Stimulated activated effector memory CD8-positive, alpha-beta T cell treated with anti-CD3 and anti-CD28 coated beads, Interleukin-12 subunit alpha, Interleukin-12 subunit beta, amount 100 ng/mL, for 72 hours (primary cell): ENCODE measurements around the gene ADCY10.
"Not testable (repeated sequence)": the region's sequence is repeated elsewhere in the genome, so short reads cannot be mapped to it uniquely, and the experiment has no call there.

Experiments used
- ATAC-seq: fragments of 150-1000 bp; cut with Tn5 transposase; 2 replicates; pipeline ENCODE4 v1.10.0; 2021
- DNase-seq, 2 donors: peaks; one replicate each; pipeline ENCODE4 v3.0.0; 2021 to 2022; ENCODE audit warnings: low spot score in 2 of 2
- H3K27ac Mint-ChIP-seq: one replicate; pipeline ENCODE4 v1.8.0; 2022; ENCODE audit warnings: mild to moderate bottlenecking, mixed read lengths
- H3K36me3 Mint-ChIP-seq: one replicate; pipeline ENCODE4 v1.8.0; 2022; ENCODE audit warnings: mild to moderate bottlenecking, mixed read lengths
- H3K4me1 Mint-ChIP-seq: one replicate; pipeline ENCODE4 v1.8.0; 2022; ENCODE audit warnings: mixed read lengths
- H3K4me3 Mint-ChIP-seq: one replicate; pipeline ENCODE4 v1.8.0; 2022; ENCODE audit warnings: mild to moderate bottlenecking, mixed read lengths
- H3K9me3 Mint-ChIP-seq: one replicate; pipeline ENCODE4 v1.8.0; 2022; ENCODE audit warnings: mixed read lengths

Gene ADCY10

DNA sequence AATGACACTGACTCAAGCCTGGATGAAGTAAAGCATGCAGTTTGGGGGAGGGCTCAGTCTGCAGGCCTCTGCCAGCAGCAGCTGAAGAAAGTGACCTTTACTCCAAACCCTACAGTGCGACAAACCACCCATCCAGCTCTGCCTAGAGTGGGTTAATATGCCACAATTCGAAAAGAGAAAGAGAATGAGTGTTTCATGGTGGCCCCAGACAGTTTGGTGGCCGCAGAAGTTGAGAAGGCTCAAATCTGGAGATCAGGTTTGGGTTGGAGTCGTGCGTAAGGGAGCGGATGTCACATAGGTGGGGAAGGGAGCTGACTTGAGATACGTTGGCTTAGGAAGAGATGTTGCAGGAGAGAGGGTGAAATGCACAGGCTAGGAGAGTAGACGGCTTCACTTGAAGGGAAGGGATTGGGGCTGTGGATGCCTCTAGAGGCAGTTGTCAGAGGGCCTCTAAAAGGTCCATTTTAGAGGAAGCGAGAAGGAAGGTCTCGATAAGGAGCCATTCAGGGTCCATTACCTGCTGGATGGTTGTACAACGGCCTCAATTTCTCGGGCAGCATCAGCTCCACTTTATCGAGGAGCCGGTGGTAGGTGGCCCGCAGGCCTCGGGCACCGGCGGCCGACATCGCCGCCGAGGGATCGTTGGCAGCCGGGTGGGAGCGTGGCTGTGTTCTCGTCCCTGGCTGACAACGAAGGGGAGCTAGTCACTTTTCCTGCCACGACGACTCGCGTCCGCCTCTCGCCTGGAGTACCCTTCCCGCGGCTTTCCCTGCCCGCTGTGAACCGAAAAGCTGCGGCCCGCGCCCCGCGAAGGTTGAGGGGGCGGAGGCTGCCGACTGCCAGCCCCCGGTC is 21.5 kb upstream of the ADCY10 start:
- H3K36me3 Mint-ChIP-seq, result peaks cover 24% of the 10 kb centered on the region
- H3K27ac Mint-ChIP-seq, result peak overlapping the region; percentile 93
- DNase-seq (peak; percentile 25 to 83), ATAC-seq (peak; percentile 44)
- no peaks in the 10 kb centered on the region for H3K9me3 Mint-ChIP-seq
- peak overlapping the region; percentile 80 for H3K4me3 Mint-ChIP-seq
- H3K4me1 Mint-ChIP-seq, result peaks cover 25% of the 10 kb centered on the region

DNA sequence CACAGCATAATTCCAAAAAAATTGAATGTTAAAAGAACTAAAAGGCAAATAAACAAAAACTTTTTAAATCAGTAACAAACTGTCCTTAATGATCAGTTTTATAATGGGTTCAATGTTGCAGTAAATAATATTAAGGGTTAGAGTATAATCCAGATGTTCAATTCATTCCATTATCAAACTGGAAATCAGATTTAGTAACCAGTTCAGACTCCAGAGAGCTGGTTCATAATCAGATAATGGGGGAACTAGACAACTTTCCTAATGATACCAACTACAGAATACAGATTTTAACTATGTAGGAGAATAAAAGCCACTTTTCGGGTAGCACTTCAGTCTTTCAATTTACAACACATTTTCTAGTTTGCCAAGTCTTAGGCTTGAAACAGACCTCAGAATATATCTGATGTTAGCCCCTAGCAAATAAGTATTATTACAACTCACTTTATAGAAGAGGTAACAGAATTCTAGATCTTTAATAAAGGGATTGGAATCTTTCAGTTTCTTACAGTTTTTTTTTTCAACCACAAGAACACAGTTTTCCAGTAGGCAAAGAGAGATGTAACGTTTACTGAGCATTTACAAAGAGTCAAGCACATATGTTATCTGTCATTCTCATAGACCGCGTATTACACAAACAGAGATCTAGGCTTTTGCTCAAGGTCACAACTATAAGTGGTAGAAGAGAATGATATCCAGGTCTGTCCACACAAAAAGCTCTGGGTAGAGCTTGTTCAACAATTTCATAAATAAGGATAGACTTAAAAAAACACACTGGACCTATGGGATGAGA is 20.7 kb upstream of the ADCY10 start:
- ATAC-seq (no peak), DNase-seq (no peak)
- Mint-ChIP-seq H3K4me3 (peak overlapping the region; percentile 80), H3K36me3 (peaks cover 24% of the 10 kb centered on the region), H3K4me1 (peaks cover 25% of the 10 kb centered on the region), H3K27ac (peak overlapping the region; percentile 93), H3K9me3 (no peaks in the 10 kb centered on the region)

DNA sequence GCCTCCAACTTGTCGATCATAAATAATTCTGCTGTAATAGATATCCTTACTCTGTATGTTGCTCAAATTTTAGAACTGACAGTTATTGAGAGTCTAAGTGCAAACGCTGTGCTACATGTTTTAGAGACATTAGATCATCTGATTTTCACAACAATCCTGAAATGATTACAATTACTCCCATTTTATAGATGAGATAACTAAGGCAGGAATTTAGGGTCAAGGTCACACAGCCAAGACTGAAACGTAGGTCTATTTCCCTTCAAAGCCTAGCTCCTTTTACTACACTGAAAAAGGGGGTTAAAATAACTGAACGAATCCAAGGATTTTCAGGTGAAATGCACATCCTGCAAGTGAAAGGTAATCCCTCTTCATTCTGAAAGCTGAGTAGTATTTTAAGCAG is 19.9 kb upstream of the ADCY10 start:
- no peak for DNase-seq
- Mint-ChIP-seq H3K4me3 (peak overlapping the region; percentile 80), H3K4me1 (peaks cover 25% of the 10 kb centered on the region), H3K36me3 (peaks cover 24% of the 10 kb centered on the region), H3K9me3 (no peaks in the 10 kb centered on the region), H3K27ac (no peak overlapping the region)
- no peak for ATAC-seq

DNA sequence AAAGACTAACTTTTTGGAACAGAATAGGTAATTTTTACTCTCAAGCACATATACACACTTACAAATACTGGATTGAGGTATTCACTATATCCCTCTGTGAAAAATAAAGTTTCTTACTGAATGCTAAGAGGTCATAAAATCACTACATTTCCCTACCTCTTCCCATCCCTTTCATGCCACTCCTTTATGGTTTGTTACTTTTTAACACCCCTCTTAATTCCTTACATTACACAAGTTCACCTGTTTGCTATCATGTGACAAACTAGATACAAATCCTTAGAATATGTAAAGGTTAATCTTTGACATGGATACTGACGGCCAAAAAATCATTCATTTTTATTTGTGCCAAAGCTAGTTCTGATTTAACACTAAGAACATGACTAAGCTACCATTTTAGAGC is 15.8 kb upstream of the ADCY10 start:
- no peaks in the 10 kb centered on the region for H3K9me3 Mint-ChIP-seq
- no peaks in the 10 kb centered on the region for H3K36me3 Mint-ChIP-seq
- no peak overlapping the region for H3K27ac Mint-ChIP-seq
- ATAC-seq, result no peak
- DNase-seq, result no peak
- peaks cover 11% of the 10 kb centered on the region for H3K4me1 Mint-ChIP-seq
- H3K4me3 Mint-ChIP-seq, result no peak overlapping the region

DNA sequence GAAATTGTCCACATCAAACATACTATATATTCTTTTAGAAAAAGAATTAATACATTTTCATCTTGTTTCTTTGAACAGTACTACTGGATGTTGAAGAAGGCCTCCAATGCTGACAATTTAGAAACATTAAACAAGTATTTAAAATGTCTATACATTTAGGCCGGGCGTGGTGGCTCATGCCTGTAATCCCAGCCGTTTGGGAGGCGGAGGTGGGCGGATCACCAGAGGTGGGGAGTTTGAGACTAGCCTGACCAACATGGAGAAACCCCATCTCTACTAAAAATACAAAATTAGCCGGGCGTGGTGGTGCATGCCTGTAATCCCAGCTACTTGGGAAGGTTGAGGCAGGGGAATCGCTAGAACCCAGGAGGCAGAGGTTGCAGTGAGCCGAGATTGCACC is 15.0 kb upstream of the ADCY10 start:
- not testable (repeated sequence) for ATAC-seq, H3K4me1 Mint-ChIP-seq, H3K27ac Mint-ChIP-seq, H3K36me3 Mint-ChIP-seq, DNase-seq, H3K9me3 Mint-ChIP-seq, H3K4me3 Mint-ChIP-seq

DNA sequence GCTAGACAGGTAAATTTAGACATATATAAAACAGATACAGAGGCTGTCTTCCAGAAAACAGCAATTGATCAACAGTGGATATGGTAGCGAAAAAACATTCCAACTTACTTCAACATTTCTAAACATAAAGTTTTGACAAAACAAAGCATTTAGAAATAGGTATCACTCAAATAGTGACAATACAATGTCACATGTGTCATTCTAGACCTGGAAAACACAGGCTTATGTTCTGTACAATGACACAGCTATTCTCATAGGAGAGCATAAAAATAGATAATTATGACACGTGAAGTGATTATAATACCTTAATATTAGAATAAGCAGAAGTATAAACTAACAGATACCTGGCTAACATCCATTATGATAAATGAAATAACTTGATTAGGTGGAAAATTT is 14.5 kb upstream of the ADCY10 start:
- no peaks in the 10 kb centered on the region for H3K36me3 Mint-ChIP-seq
- ATAC-seq (no peak), DNase-seq (no peak)
- H3K4me1 Mint-ChIP-seq, result peaks cover under 1% of the 10 kb centered on the region
- no peaks in the 10 kb centered on the region for H3K9me3 Mint-ChIP-seq
- no peak overlapping the region for H3K4me3 Mint-ChIP-seq
- H3K27ac Mint-ChIP-seq, result no peak overlapping the region

DNA sequence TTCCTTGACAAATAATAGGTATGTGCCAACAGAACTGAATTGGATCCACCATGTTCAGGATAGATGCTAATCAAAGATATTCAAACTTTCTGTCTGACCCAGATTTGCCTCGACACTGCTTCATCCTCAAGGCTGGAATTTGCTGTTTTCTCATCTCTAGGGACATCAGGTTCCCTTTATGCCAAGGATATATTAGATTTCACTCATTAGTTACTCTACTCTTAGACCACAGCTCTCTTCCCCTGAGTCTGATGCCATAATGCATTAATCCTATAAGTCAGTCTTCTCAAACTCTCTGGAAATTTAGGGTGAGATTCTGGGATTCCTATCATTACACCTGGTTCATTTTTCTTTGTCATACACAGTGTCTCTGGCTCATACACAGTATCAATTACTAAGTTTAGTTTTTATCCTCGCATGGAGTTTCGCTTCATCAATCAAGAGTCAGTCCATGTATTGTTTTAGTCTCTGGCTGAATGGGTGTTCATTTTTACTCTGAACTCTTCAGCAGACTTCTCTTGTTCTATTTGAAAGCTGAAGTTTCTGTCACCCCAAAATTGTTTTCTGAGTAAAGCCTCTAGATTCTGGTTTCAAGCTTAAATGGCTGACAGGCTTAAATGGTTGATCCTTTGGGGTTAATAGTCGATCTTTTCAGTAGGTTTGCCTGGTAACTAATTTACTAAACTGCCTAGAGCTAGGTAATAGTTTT is 13.3 kb upstream of the ADCY10 start:
- Mint-ChIP-seq H3K36me3 (no peaks in the 10 kb centered on the region), H3K27ac (no peak overlapping the region), H3K9me3 (no peaks in the 10 kb centered on the region), H3K4me1 (no peaks in the 10 kb centered on the region), H3K4me3 (no peak overlapping the region)
- ATAC-seq, result no peak
- DNase-seq, result no peak

DNA sequence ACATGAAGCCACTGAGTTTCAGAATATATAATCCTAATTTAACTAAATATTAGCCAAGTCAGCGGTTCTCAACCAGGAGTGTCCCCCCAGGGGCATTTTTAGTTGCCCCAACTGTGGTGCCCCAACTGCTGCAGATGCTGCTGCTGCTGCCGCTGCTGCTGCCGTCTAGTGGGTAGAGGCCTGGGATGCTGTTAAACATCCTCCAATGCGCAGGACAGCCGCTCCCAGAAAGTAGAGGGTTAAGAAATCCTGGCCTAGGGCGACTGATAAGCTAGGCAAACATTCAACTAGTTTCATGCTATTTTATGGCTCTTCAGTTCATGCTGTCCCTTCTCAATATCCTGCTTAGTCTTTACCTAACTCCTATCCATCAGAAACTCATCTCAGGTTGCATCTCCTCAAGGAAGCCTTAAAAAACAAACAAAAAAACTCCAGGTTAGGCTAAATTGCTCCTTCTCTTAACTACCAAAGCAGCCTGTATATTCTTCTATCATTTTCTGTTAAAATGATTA is 12.6 kb upstream of the ADCY10 start:
- no peak overlapping the region for H3K4me3 Mint-ChIP-seq
- DNase-seq, result no peak
- ATAC-seq, result no peak
- H3K4me1 Mint-ChIP-seq, result no peaks in the 10 kb centered on the region
- no peaks in the 10 kb centered on the region for H3K9me3 Mint-ChIP-seq
- no peaks in the 10 kb centered on the region for H3K36me3 Mint-ChIP-seq
- no peak overlapping the region for H3K27ac Mint-ChIP-seq

DNA sequence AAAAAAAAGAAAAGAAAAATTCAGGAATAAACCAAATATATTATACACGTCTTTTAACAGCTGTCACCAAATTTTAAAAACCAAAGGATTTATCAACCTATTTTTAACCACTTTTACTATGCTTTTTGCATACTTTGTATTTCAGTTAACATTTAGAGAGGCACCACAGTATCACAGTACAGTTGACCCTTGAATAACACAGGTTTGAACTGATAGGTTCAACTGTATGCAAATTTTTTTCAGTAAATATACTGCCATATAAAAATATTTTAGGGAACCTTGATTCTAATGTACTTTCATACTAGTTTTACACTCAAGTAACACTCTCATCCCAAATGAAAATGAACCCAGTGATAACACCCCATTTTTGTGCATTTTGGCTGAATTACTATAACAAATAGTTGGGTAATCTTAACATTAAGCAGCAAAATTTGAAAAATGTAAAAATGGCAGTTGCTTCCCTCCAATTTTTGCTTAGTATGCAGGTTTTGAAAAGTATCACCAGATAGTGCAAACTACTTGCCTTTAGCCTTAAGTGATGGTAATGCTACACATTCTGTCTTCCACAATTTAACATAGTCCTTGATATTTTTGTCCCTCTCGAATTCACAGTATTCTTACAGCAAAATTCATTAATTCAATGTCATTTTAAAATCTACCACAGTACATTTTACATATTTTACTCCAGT is 10.8 kb upstream of the ADCY10 start:
- Mint-ChIP-seq H3K9me3 (no peaks in the 10 kb centered on the region), H3K4me3 (no peak overlapping the region)

DNA sequence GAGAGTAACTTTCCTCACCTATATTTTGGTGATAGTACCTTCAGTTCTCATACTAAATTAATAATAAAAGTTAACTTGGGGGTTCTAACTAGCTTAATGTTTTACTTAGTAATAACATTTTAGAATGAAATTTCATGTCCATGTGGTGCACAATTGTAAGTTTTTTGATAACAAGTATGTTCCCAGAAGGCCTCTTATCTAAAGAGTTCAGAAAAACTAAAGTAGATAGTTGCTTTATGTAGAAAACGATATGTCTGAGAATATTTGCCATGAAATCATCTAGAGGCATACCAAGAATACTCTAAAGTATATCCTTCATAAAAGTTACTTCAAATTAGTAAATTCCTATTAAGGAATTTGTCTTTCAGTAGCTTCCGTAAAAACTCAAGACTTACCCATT is 10.2 kb upstream of the ADCY10 start:
- Mint-ChIP-seq H3K4me1 (no peaks in the 10 kb centered on the region), H3K9me3 (no peaks in the 10 kb centered on the region), H3K27ac (no peak overlapping the region), H3K4me3 (no peak overlapping the region), H3K36me3 (peaks cover 3% of the 10 kb centered on the region)
- DNase-seq, result no peak
- ATAC-seq, result no peak

More for the DNA sequence above, 10.8 kb upstream of the ADCY10 start:
- ATAC-seq (no peak), DNase-seq (no peak)
- H3K36me3 Mint-ChIP-seq, result no peaks in the 10 kb centered on the region
- no peak overlapping the region for H3K27ac Mint-ChIP-seq
- no peaks in the 10 kb centered on the region for H3K4me1 Mint-ChIP-seq

DNA sequence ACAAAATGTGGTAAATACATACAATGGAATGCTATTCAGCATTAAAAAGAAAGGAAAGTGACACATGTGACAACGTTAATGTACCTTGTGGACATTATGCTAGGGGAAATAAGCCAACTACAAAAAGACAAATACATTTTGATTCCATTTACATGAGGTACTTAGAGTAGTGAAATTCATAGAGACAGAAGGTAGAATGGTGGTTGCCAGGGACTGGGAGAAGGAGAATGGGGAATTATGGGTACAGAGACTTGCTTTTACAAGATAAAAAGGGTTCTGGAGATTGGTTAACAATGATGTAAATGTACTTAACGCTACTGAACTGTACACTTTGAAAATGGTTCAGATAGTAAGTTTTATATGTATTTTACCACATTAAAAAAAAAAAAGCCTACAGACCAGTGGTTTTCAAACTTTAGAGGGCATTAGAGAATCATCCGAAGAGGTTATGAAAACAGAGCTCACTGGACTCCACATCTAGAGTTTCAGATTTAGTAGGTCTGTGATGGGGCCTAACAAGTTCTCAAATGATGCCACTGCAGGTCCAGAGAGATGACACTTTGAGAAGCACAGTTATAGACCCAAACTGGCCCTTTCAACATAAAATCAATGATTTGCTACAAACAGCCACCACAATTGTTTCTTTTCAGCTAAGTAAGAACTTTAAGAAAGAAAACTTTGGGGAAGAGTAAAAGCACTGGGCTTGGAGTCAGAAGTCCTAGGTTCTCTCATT is 9.6 kb upstream of the ADCY10 start:
- no peak for DNase-seq
- Mint-ChIP-seq H3K4me3 (no peak overlapping the region), H3K36me3 (peaks cover 6% of the 10 kb centered on the region), H3K9me3 (no peaks in the 10 kb centered on the region), H3K4me1 (no peaks in the 10 kb centered on the region), H3K27ac (no peak overlapping the region)
- ATAC-seq, result no peak

DNA sequence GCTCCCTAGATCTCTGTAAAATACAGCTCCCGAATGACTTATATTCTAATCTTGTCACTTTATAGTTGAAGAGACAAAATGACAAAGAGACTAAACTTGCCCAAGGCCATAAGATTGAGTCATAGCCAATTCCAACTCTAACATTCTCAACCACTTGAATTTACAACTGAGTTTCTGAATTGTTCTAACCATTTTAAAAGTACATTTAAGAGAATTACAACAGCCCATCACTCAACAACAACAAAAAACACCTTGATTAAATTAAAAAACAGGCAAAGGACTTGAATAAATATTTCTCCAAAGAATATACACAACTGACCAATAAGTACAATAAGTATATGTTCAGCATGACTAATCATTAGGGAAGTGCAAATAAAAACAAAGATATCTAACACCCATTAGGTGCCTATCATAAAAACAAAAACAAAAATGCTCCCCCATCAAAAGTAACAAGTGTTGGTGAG is 8.7 kb upstream of the ADCY10 start:
- H3K36me3 Mint-ChIP-seq, result peaks cover 14% of the 10 kb centered on the region
- no peak for ATAC-seq
- no peak for DNase-seq
- no peak overlapping the region for H3K4me3 Mint-ChIP-seq
- H3K9me3 Mint-ChIP-seq, result no peaks in the 10 kb centered on the region
- no peaks in the 10 kb centered on the region for H3K4me1 Mint-ChIP-seq
- no peak overlapping the region for H3K27ac Mint-ChIP-seq

DNA sequence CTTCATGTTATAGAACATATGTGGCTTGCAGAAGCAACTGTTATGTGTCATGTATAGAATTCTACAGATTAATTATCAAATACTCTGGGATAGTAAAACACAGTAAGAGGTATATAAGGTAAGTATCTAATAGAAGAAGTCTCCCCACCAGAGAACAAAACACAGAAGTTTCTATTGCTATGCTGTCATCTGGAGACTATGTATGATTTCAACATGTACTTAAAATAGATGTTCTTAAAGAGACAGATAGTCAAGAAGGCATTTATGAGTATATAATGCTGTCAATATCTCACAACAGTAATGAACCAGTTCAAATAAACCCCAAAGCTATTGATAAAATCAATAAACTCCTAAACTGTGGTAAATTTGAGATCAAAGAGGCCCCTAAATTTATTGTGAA is 8.1 kb upstream of the ADCY10 start:
- no peak for DNase-seq
- peaks cover 20% of the 10 kb centered on the region for H3K36me3 Mint-ChIP-seq
- no peaks in the 10 kb centered on the region for H3K4me1 Mint-ChIP-seq
- ATAC-seq, result no peak
- no peak overlapping the region for H3K4me3 Mint-ChIP-seq
- no peak overlapping the region for H3K27ac Mint-ChIP-seq
- no peaks in the 10 kb centered on the region for H3K9me3 Mint-ChIP-seq

DNA sequence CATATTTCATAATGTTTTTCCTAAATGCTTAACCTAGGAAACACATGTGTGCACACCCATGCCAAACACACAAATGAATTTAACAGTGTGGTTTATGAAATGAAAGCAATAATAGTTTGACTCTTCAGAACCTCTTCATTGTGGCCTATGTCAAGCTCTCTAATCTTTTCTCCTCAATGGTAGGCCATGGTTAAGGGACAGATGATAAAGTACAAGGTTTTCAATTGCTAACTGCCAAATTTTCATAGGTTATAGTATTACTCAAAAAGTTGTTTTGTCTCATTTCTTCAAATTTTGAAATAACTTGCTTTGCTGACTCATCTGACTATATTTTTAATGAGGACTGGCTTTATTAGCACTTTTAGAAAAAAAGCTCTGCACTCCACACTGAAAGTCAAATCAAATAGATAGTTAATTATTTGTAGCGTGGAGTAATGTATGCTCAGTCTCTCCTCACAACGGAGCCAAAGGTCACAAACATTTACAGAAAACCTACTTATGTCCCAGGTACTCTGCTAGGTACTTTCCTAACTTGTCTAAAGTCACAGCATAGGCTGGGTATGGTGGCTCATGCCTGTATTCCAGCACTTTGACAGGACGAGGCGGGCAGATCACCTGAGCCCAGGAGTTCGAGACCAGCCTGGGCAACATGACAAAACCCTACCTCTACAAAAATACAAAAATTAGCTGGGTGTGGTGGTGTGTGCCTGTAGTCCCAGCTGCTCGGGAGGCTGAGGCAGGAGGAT is 3.0 kb upstream of the ADCY10 start:
- ATAC-seq, result no peak
- Mint-ChIP-seq H3K9me3 (no peaks in the 10 kb centered on the region), H3K27ac (no peak overlapping the region)

More for the DNA sequence above, 3.0 kb upstream of the ADCY10 start:
- no peak for DNase-seq
- no peaks in the 10 kb centered on the region for H3K4me1 Mint-ChIP-seq
- no peak overlapping the region for H3K4me3 Mint-ChIP-seq
- H3K36me3 Mint-ChIP-seq, result peaks cover 32% of the 10 kb centered on the region
